ENCODE data around the gene POLN.
"Not testable (repeated sequence)": the region's sequence is repeated elsewhere in the genome, so short reads cannot be mapped to it uniquely, and the experiment has no call there.

The POLN gene

DNA sequence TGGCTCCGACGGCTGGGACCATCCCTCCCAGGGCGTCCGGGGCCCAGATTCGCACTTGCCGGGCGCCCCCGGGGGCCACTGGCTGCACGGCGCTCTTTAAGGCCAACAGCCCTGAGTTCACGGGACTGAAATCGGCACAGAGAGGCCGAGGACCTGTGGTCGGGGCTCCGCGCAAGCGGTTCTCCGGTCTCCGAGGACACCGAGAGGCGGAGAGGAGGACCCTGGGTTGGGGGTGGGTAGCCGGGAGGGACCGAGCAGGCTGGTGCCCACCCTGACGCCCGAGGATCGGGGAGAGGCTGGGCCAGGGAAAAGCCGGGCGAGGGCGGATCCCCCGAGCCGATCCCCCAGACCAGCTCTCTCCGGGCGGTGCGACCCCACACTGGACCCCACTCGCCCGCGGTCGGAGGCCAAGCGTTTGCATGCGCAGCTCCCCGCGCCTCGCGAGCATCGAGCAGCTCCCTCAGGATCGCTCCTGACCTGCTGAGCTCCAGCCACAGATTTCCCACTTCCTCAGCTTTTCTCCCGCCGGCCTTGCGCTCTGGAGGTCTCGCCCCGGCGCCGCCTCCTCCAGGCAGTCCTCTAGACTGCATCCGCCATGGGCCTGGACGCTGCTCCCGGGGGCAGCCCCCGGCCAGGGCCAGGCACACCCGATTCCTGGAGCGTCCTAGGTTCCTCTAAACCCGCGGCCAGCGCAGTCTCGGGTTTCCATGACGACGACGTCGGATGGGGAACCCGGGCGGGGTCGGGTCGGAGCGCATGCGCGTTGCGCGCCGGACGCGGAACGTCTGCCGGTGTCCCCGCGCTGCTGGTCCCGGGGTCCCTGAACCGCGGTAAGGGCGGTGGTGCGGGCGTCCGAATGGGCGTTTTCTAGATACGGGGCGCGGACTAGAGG, 200.4 kb downstream of the POLN start:
- peak overlapping the region; percentile 57 for H3K4me3 ChIP-seq (ENCODE audit: low read depth, low read length)
- peak; percentile 91 for DNase-seq (ENCODE audit: low read depth)
- TF ChIP-seq, protein P1, sequence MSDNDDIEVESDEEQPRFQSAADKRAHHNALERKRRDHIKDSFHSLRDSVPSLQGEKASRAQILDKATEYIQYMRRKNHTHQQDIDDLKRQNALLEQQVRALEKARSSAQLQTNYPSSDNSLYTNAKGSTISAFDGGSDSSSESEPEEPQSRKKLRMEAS (IDR thresholded peaks at IDR 0.05; ENCODE audit: low read depth, low read length), result no peak
- TF ChIP-seq POLR2A (IDR thresholded peaks at IDR 0.05; ENCODE audit: extremely low read depth, insufficient read length) (peak; percentile 85), MYC (IDR thresholded peaks at IDR 0.05; ENCODE audit: low read depth, low read length) (0 out of 2 replicates have a peak, but pooled peaks have one; percentile 35)
- TF ChIP-seq, protein P2, sequence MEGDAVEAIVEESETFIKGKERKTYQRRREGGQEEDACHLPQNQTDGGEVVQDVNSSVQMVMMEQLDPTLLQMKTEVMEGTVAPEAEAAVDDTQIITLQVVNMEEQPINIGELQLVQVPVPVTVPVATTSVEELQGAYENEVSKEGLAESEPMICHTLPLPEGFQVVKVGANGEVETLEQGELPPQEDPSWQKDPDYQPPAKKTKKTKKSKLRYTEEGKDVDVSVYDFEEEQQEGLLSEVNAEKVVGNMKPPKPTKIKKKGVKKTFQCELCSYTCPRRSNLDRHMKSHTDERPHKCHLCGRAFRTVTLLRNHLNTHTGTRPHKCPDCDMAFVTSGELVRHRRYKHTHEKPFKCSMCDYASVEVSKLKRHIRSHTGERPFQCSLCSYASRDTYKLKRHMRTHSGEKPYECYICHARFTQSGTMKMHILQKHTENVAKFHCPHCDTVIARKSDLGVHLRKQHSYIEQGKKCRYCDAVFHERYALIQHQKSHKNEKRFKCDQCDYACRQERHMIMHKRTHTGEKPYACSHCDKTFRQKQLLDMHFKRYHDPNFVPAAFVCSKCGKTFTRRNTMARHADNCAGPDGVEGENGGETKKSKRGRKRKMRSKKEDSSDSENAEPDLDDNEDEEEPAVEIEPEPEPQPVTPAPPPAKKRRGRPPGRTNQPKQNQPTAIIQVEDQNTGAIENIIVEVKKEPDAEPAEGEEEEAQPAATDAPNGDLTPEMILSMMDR (IDR thresholded peaks at IDR 0.05; ENCODE audit: low read depth, low read length), result no peak

DNA sequence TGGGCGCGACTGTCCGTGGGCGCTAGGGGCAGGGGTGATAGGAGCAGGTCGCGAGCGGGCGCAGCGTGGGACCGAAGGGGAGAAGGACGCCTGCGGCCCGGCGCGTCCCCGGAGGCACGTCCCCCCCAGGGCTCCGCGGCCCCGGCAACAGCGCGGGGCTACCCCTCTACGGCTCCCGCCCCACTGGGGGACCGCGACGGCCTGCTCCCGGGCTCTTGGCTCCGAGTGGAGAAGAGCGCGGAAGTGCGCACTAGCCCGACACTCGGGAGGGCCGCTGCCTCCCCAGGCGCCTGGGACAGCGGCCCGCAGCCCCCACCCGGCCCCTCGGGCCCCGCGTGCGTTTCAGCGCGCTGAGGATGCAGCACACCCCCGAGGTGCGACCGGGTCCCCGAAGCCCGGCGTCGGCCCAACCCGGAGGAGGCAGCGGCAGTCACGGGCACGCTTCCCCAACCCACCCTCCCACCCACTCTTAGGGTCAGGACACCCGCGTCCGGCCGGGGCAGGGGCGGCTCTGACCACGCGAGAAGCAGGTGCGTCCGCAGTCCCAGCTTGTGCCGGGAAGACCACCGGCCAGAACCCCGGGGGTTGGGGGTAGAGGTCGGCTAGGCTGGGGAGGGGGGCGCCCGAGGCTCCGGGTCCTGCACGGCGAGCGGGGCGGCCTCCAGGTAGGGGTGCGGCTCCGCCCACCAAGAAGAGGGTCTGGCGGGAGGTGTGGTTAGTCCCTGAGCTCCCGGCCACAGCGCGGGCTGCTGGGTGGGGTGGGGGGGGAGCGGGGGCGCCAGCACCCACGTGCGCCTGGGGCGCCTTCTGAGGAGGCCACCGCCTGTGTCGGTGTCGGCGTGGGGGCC, 201.3 kb downstream of the POLN start:
- H3K4me3 ChIP-seq (ENCODE audit: low read depth, low read length), result no peak overlapping the region
- TF ChIP-seq, protein P2 (IDR thresholded peaks at IDR 0.05; ENCODE audit: low read depth, low read length), result no peak
- TF ChIP-seq MYC (IDR thresholded peaks at IDR 0.05; ENCODE audit: low read depth, low read length) (no peak), POLR2A (IDR thresholded peaks at IDR 0.05; ENCODE audit: extremely low read depth, insufficient read length) (no peak)
- TF ChIP-seq, protein P1 (IDR thresholded peaks at IDR 0.05; ENCODE audit: low read depth, low read length), result no peak
- no peak for DNase-seq (ENCODE audit: low read depth)

DNA sequence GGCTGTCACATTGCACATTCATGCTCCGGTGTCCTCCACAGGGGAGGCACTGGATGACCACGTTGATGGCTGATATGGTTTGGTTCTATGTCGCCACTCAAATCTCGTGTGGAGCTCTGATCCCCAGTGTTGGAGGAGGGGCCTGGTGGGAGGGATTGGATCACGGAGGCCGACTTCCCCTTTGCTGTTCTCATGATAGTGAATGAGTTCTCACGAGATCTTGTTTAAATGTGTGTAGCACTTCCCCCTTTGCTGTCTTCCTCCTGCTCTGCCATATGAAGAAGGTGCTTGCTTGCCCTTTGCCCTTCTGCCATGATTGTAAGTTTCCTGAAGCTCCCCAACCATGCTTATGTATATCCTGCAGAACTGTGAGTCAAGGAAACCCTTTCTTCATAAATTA, 205.1 kb downstream of the POLN start:
- peak; percentile 80 for DNase-seq (ENCODE audit: low read depth)
- TF ChIP-seq POLR2A (IDR thresholded peaks at IDR 0.05; ENCODE audit: extremely low read depth, insufficient read length), result peak; percentile 39
- TF ChIP-seq, protein P2 (IDR thresholded peaks at IDR 0.05; ENCODE audit: low read depth, low read length), result no peak
- TF ChIP-seq MYC (IDR thresholded peaks at IDR 0.05; ENCODE audit: low read depth, low read length), result 0 out of 2 replicates have a peak, but pooled peaks have one; percentile 24
- TF ChIP-seq, protein P1 (IDR thresholded peaks at IDR 0.05; ENCODE audit: low read depth, low read length), result peak; percentile 62
- H3K4me3 ChIP-seq (ENCODE audit: low read depth, low read length), result no peak overlapping the region

DNA sequence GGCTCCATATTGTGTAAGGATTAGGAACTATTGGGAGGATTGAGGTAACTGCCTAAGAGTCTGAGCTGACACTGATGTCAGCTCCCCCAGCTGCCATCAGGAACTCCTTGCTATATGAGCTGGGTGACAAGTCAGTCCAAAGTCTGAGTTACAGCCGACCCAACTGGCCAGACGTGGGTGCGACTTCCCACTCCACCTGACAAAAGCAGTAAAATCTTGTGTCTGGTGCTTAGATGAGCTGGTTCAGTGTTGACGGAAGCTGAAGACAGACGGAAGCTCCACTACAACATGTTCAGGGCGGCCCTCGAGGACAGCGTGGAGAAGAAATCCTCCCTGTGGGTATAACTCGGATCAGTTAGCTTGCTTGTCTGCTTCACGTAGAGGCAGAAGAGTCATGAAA, 205.6 kb downstream of the POLN start:
- TF ChIP-seq POLR2A (IDR thresholded peaks at IDR 0.05; ENCODE audit: extremely low read depth, insufficient read length) (no peak), MYC (IDR thresholded peaks at IDR 0.05; ENCODE audit: low read depth, low read length) (no peak)
- TF ChIP-seq, protein P1 (IDR thresholded peaks at IDR 0.05; ENCODE audit: low read depth, low read length), result no peak
- TF ChIP-seq, protein P2 (IDR thresholded peaks at IDR 0.05; ENCODE audit: low read depth, low read length), result no peak
- no peak for DNase-seq (ENCODE audit: low read depth)
- no peak overlapping the region for H3K4me3 ChIP-seq (ENCODE audit: low read depth, low read length)

DNA sequence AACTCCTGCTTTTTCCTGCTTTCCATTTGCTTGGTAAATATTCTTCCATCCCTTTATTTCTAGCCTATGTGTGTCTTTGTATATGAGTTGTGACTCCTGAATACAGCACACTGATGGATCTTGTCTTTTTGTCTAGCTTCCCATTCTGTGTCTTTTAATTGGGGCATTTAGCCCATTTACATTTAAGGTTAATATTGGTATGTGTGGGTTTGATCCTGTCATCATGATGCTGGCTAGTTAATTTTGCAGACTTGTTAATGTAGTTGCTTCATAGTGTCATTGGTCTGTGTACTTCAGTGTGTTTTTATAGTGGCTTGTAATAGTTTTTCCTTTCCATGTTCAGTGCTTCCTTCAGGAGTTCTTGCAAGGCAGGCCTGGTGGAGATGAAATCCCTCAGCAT, 210.8 kb downstream of the POLN start:
- H3K4me3 ChIP-seq (ENCODE audit: low read depth, low read length); DNase-seq (ENCODE audit: low read depth): not testable (repeated sequence)

DNA sequence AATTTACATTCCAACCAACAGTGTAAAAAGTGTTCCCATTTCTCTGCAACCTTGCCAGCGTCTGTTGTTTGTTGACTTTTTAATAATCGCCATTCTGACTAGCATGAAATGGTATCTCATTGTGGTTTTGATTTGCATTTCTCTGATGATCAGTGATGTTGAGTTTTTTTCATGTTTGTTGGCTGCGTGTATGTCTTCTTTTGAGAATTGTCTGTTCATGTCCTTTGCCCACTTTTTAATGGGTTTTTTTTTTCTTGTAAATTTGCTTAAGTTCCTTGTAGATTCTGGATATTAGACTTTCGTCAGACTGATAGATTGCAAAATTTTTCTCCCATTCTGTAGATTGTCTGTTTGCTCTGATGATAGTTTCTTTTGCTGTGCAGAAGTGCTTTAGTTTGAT, 214.8 kb downstream of the POLN start:
- H3K4me3 ChIP-seq (ENCODE audit: low read depth, low read length); DNase-seq (ENCODE audit: low read depth): not testable (repeated sequence)
